Colonic mucosa (tissue), 4 donors: Measurements from ENCODE around the gene MRPL37. TPM values are rescaled to one million over a fixed set of nuclear protein-coding genes. Genes with fewer than 3 reads are reported as not detected.

Experiments used
- DNase-seq: peaks from one replicate; pipeline ENCODE4 v3.0.0-alpha.2; 2020
- H3K27ac ChIP-seq: fragments of 200-600 bp; one replicate; pipeline ENCODE4 v1.8.0; 2021
- H3K27me3 ChIP-seq: fragments of 200-600 bp; one replicate; pipeline ENCODE4 v1.8.0; 2021
- H3K36me3 ChIP-seq: fragments of 200-600 bp; one replicate; pipeline ENCODE4 v1.8.0; 2021
- H3K4me1 ChIP-seq: fragments of 200-600 bp; one replicate; pipeline ENCODE4 v1.8.0; 2021; ENCODE audit warnings: mild to moderate bottlenecking
- H3K4me3 ChIP-seq: fragments of 200-600 bp; one replicate; pipeline ENCODE4 v1.8.0; 2021
- H3K9ac ChIP-seq, 2 donors: one replicate each; pipeline ENCODE4 v1.7.0; 2013; ENCODE audit warnings: control low read depth in 2 of 2, low read depth in 2 of 2, low read length in 2 of 2
- H3K9me3 ChIP-seq: fragments of 200-600 bp; one replicate; pipeline ENCODE4 v1.8.0; 2021
- CTCF ChIP-seq: fragments of 200-600 bp; IDR thresholded peaks from one replicate; pipeline ENCODE4 v1.8.0; 2022; ENCODE audit warnings: antibody characterized with exemption, mild to moderate bottlenecking
- intact Hi-C: fragments of 100-400 bp; cut with DNase I; formaldehyde crosslinking; loops from one replicate; pipeline ENCODE4 v1.14.1; 2022
- total RNA-seq, 2 donors: library from RNA; stranded (reverse); fragmentation: NEBNext Ultra II Directional in 1 of 2; extraction: Animal tissue kit (Norgen Biotek cat#: 25700) in 1 of 2; gene quantifications; one replicate each; pipeline ENCODE4 v1.2.1, GENCODE V29; 2021
- donor health status: healthy.
- donor health status: DM: no; HTN: no; CAD: no.
- donor health status: DM: no; HTN: no; CAD: no.

MRPL37 gene
- total RNA-seq, 2 donors from 2014 or later = 76.7 to 157 TPM

DNA sequence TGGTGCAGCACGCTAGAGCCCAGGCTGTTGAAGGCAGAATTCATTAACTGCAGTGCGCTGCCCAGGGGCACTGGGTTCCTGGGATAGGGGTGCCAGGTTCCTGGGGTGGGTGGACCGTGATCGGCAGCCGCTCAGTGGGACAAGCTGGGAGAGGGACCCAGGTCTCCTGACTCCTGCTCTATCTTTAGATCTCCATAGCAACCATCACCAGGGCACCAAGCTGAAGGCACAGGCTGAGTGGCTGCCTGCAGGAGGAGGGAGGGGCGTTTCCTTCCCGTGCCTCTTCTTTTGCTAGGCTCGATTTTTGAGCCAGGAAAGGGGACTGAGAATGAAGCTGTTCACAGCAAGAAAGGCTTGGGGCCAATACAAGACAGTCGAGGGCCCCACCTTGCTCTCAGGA lies 26.3 kb upstream of the MRPL37 start:
- no peak for TF ChIP-seq CTCF
- DNase-seq = no peak
- H3K4me1 ChIP-seq = no peaks in the 10 kb centered on the region
- no peaks in the 10 kb centered on the region for H3K36me3 ChIP-seq
- no peaks in the 10 kb centered on the region for H3K27me3 ChIP-seq
- no peak overlapping the region for H3K4me3 ChIP-seq
- intact Hi-C loops = no loop called here
- H3K9me3 ChIP-seq = no peaks in the 10 kb centered on the region
- H3K27ac ChIP-seq = no peak overlapping the region
- no peak overlapping the region for H3K9ac ChIP-seq

GRCh38 chr1:54174106-54174505 lies 25.9 kb upstream of the MRPL37 start:
- no peaks in the 10 kb centered on the region for H3K27me3 ChIP-seq
- no peak overlapping the region for H3K9ac ChIP-seq
- no peak overlapping the region for H3K4me3 ChIP-seq
- intact Hi-C loops = no loop called here
- H3K4me1 ChIP-seq = no peaks in the 10 kb centered on the region
- TF ChIP-seq CTCF = no peak
- DNase-seq = no peak
- H3K27ac ChIP-seq = no peak overlapping the region
- H3K36me3 ChIP-seq = no peaks in the 10 kb centered on the region
- H3K9me3 ChIP-seq = no peaks in the 10 kb centered on the region

DNA sequence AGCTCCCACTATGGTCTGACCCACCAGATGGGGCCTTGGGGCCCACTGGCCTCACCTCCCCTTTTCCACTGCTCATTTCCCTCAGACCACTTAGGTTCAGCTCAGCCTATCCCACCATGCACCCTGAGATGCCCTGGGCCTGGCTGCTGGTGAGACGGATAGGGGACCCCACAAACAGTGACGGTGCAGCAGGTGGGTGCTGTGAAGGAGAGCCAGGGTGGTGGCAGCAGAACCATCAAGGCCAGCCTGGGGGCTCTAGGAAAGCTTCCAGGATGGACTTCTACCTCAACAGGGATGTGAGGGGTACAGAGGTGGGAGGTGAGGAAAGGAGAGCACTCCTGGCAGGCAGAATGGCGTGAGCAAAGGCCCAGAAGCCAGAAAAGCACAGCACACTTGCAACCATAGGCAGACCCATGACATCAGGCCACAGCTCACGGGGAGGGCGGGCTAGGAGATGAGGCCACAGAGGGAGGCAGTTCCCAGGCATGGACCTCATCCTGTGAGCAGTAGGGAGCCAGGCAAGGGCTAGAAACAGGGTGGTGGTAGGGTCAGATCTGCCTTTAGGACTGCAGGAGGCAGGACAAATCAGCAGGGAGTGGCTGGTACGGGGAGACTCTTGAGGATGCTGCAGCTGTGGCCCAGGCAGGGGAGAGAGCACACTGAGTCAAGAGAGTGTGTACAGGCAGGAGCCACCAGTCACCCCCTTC lies 23.2 kb upstream of the MRPL37 start:
- Histone ChIP-seq H3K4me1 (no peaks in the 10 kb centered on the region), H3K27ac (no peak overlapping the region), H3K4me3 (no peak overlapping the region), H3K9ac (no peak overlapping the region), H3K36me3 (no peaks in the 10 kb centered on the region), H3K9me3 (no peaks in the 10 kb centered on the region), H3K27me3 (no peaks in the 10 kb centered on the region)
- no peak for DNase-seq
- intact Hi-C loops = no loop called here
- no peak for TF ChIP-seq CTCF

GRCh38 chr1:54177726-54178125 lies 22.2 kb upstream of the MRPL37 start:
- Histone ChIP-seq H3K4me1 (no peaks in the 10 kb centered on the region), H3K36me3 (no peaks in the 10 kb centered on the region), H3K9me3 (no peaks in the 10 kb centered on the region), H3K9ac (no peak overlapping the region), H3K4me3 (no peak overlapping the region), H3K27ac (no peak overlapping the region), H3K27me3 (no peaks in the 10 kb centered on the region)
- DNase-seq = no peak
- intact Hi-C loops = no loop called here
- TF ChIP-seq CTCF = no peak

DNA sequence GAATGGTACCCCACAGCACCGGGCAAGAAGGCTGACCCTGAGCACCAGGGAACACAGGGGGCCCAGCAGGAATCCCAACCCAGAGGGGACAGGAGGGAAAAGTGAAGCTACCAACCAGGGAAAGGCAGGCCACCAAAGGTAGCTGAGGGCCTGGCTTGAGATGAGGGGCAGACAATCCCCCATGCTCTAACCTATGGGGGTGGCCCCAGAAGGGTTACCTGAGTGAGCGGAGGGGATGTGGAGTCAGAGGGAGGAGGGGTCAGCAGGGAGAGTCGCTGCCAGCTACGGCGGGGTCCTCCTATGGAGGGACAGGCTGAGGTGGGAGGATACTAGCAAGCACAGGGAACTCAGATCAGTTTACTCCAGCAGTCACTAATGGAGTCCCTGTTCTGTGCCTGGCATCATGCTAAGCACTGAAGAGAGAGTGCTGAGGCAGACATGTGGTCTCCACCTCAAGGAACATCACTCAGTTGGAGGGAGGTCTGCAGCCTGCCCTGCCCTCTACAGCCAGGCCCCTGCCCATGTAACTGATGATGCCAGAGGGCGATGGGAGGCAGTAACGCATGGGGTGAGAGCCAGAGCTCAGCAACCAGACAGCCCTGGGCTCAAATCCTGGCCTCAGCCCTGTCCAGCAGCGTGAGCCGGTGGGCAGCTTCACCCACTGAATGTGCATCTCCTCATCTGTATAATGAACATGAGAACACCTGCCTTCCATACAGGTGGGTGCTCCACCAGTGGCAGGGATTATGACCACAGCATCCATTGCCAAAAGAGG lies 21.5 kb upstream of the MRPL37 start:
- no peak overlapping the region for H3K4me3 ChIP-seq
- no peaks in the 10 kb centered on the region for H3K27me3 ChIP-seq
- H3K9ac ChIP-seq = no peak overlapping the region
- intact Hi-C loops = no loop called here
- no peak for DNase-seq
- TF ChIP-seq CTCF = no peak
- no peaks in the 10 kb centered on the region for H3K36me3 ChIP-seq
- no peaks in the 10 kb centered on the region for H3K9me3 ChIP-seq
- no peaks in the 10 kb centered on the region for H3K4me1 ChIP-seq
- H3K27ac ChIP-seq = no peak overlapping the region
